ENCODE data around the gene STX16. TPM values are rescaled to one million over a fixed set of nuclear protein-coding genes. Genes with fewer than 3 reads are reported as not detected.
A peak's percentile ranks its signal among the peaks of the same experiment; 100 is the strongest.

The STX16 gene
- total and polyA plus RNA-seq, 9 of the 15 experiments (the other 6 are each of a cell fraction or from before 2014, with no cell fraction given), result 4.4 to 43.5 (median 14.7) TPM

DNA sequence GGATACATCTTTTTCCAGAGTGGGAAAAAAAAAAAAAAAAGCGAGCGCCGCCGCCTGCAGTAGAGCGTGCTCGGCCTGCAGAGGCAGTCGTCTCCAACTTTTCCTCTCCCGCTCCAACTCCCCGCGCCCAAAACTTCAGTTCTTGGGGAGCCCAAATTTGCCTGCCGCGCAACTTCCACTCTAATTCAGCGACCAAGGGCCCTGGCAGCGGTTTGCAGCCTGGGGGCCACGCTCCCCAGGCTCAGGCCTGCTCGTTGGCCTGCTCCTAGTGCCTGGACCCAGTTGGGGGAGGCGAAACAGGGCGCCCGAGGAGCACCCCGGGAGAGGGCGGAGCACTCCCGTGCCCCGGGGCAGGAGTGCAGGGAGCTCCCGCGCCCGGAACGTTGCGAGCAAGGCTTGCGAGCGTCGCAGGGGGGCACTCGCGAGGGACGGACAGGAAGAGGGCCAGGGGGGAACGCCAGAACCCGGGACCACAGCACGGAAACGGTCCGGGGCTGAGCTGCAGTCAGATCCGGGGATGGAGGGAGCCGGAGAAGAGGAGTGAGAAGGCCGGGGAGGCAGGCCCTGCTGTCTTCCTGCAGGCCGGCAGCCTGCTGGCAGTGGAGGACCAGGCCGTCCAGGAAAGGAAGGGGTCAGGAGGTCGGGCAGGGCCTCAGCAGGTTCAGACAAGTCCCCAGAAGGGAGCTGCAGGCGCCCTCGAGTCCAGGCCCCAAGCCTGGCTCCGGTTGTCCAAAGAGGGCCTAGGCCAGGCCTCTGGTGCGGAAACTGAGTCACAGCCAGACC is at the start of gene STX16 (continued):
- TF ChIP-seq, protein P1, sequence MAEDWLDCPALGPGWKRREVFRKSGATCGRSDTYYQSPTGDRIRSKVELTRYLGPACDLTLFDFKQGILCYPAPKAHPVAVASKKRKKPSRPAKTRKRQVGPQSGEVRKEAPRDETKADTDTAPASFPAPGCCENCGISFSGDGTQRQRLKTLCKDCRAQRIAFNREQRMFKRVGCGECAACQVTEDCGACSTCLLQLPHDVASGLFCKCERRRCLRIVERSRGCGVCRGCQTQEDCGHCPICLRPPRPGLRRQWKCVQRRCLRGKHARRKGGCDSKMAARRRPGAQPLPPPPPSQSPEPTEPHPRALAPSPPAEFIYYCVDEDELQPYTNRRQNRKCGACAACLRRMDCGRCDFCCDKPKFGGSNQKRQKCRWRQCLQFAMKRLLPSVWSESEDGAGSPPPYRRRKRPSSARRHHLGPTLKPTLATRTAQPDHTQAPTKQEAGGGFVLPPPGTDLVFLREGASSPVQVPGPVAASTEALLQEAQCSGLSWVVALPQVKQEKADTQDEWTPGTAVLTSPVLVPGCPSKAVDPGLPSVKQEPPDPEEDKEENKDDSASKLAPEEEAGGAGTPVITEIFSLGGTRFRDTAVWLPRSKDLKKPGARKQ (CRISPR knock-in tag; IDR thresholded peaks at IDR 0.05), result no peak
- TF ChIP-seq, protein P2, sequence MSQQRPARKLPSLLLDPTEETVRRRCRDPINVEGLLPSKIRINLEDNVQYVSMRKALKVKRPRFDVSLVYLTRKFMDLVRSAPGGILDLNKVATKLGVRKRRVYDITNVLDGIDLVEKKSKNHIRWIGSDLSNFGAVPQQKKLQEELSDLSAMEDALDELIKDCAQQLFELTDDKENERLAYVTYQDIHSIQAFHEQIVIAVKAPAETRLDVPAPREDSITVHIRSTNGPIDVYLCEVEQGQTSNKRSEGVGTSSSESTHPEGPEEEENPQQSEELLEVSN (IDR thresholded peaks at IDR 0.05; ENCODE audit: borderline replicate concordance in 1 of 2, extremely low read depth in 1 of 2, insufficient read depth in 1 of 2, insufficient read length in 1 of 2, low read depth in 1 of 2, low read length in 1 of 2, poor library complexity in 1 of 2, severe bottlenecking in 1 of 2), result peak; percentile 17 to 57
- TF ChIP-seq, protein P3, sequence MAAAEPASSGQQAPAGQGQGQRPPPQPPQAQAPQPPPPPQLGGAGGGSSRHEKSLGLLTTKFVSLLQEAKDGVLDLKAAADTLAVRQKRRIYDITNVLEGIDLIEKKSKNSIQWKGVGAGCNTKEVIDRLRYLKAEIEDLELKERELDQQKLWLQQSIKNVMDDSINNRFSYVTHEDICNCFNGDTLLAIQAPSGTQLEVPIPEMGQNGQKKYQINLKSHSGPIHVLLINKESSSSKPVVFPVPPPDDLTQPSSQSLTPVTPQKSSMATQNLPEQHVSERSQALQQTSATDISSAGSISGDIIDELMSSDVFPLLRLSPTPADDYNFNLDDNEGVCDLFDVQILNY (CRISPR knock-in tag; IDR thresholded peaks at IDR 0.05), result 0 out of 2 replicates have a peak, but pooled peaks have one; percentile 57
- TF ChIP-seq, protein P4, sequence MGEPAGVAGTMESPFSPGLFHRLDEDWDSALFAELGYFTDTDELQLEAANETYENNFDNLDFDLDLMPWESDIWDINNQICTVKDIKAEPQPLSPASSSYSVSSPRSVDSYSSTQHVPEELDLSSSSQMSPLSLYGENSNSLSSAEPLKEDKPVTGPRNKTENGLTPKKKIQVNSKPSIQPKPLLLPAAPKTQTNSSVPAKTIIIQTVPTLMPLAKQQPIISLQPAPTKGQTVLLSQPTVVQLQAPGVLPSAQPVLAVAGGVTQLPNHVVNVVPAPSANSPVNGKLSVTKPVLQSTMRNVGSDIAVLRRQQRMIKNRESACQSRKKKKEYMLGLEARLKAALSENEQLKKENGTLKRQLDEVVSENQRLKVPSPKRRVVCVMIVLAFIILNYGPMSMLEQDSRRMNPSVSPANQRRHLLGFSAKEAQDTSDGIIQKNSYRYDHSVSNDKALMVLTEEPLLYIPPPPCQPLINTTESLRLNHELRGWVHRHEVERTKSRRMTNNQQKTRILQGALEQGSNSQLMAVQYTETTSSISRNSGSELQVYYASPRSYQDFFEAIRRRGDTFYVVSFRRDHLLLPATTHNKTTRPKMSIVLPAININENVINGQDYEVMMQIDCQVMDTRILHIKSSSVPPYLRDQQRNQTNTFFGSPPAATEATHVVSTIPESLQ (CRISPR knock-in tag; IDR thresholded peaks at IDR 0.05), result peak; percentile 75; the same call in 1 of the 2 replicates
- TF ChIP-seq RBM14 (IDR thresholded peaks at IDR 0.05; ENCODE audit: borderline replicate concordance, insufficient read depth, low read depth, low read length) (peak; percentile 82; the same call in 1 of the 2 replicates), KLF1 (tag; IDR thresholded peaks at IDR 0.05) (peak; percentile 82), CBX3 (IDR thresholded peaks at IDR 0.05; ENCODE audit: borderline replicate concordance in 1 of 2, low read length in 2 of 2) (peak; percentile 32 to 93), ZNF324 (CRISPR knock-in tag; IDR thresholded peaks at IDR 0.05) (no peak), GATA2 (CRISPR knock-in tag; IDR thresholded peaks at IDR 0.05) (no peak), SP1 (CRISPR knock-in tag; IDR thresholded peaks at IDR 0.05) (peak; percentile 87), HDAC2 (IDR thresholded peaks at IDR 0.05) (peak; percentile 81), XRCC5 (IDR thresholded peaks at IDR 0.05; ENCODE audit: low read depth, low read length) (peak; percentile 99), BRF1 (IDR thresholded peaks at IDR 0.05; ENCODE audit: borderline replicate concordance, extremely low read depth, insufficient read length) (no peak), HIVEP1 (CRISPR knock-in tag; IDR thresholded peaks at IDR 0.05) (peak; percentile 90)
- TF ChIP-seq, protein P5, sequence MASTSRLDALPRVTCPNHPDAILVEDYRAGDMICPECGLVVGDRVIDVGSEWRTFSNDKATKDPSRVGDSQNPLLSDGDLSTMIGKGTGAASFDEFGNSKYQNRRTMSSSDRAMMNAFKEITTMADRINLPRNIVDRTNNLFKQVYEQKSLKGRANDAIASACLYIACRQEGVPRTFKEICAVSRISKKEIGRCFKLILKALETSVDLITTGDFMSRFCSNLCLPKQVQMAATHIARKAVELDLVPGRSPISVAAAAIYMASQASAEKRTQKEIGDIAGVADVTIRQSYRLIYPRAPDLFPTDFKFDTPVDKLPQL (IDR thresholded peaks at IDR 0.05; ENCODE audit: extremely low read depth, insufficient read length), result no peak
